Activated CD4-positive, alpha-beta T cell treated with anti-CD3 and anti-CD28 coated beads, Interleukin-2, amount 50 U/mL, for 1 hour (primary cell): Measurements from ENCODE around the gene DNMT3A.

ENCODE experiments used
- DNase-seq: peaks from one replicate; pipeline ENCODE4 v3.0.0-alpha.2; 2020

DNMT3A gene

DNA sequence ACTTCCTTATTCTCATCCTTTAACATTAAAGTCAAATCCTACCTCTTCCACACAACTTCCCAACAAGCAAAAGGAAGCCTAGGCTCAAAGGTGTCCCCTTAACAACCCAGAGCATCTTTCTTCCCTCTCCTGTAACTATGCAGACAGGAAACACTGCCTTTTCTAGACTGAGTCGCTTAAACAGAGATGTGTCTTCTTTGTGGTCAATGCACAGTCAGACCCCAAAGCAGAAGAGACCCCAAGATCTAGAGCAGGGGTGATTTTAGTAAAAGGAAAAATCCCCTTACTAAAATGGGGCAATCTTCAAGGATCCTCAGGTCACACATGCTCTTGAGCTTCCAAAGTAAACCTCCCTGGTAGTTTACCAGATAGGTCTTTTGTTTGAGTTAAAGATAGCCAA, 86.8 kb downstream of the DNMT3A start:
- no peak for DNase-seq

DNA sequence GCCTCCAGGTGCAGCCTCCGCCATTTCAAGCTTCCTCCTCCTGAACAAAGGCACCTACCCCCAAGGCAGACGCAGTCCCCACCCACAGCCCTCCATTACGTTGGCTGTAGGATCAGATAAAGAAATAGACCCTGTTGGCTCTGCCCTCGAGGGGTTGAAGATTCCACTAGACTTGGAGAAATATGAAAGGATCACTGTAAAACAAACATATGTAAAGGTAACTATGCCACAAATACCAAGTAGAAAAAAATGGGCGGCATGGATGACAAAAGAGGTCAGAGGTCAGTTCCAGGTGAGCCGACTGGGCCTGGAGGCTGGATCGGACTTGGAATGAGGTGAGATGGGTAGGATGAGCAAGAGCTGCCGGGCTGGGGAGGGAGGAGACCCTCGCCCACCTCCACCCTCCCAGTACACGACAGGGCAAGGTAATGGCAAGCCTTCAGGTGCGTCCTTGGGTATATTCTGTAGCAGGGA, 88.5 kb downstream of the DNMT3A start:
- DNase-seq, result no peak

DNA sequence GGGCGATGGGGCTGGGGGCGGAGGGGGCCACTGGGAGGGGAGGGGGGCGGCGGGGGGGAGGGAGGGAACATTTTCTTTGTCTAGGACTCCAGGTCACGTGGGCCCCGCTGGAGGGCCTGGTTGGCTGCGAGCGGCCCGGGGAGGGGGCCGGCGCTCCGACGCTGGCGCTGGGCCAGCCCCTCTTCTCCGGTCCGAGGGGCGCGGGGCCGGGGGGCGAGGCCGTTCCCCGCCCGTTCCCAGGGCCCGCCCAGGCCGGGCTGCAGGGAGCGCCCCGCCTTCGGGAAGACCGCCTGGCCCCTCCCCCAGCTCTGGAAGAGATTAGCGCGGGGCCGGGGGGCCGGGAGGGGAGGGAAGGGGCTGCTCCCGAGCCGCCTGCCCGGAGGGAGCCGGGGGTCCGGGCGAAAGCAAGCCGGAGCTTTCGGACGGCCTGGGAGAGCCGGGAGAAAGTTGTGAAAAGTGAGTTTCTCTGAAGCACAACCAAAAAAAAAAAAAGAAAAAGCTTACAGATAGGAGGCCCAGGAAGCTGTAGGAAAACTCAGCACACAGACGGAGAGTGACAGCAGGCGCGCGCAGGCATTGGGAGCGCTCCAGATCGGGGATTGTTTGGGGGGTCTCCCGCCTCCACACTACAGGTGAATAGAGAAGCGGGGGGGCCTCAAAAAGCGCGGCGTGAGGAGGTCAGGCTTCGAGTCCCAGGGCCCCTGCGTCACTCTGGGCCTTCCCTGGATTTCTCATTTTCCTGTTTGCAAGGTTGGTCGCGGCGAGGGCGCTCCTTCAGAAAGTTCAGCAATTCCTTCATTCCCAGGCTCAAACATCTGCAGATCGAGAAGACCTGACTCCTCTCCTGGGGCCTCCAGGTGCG, 89.2 kb downstream of the DNMT3A start:
- peak; percentile 57 for DNase-seq

DNA sequence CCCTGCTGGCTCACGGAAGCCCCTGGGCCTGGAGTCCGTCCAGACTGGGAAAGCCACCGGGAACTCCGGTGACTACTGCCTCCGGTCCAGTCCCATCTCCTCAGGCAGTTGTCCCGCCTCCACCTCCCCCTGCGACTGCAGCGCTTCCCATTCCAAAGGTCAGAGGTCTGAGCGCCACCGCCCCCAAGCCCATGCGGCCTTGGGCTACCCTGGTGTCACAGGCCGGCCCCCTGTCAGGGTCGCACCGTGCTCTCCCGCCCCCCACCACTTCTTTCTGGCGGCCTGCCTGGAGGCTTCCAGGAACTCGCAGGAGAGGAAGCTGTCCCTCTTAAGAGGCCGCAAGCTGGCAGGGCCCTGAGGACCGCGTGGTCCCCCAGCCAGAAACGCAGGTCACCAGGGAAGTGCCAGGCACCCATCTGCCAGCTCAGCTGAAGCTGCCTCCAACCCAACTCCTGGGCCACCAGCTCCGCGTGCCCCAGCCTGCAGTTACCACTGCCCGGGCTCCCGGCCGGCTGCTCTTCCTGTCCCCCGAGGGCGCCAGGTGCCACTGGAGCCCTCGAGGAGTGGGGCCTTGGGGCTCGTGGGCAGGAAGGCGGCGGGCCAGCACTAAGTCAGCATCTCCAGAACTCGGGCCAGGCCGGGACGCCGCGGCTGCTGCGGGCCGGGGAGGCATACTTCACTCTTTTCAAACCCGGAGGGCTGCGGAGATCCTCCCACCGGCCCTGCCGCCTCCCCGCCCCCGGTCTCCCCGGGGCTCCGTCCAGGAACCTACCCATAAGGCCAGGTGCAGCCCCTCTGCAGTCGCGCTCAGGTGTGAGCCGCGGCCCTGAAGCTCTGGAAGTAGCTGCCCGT, 90.1 kb downstream of the DNMT3A start:
- peak; percentile 37 for DNase-seq

DNA sequence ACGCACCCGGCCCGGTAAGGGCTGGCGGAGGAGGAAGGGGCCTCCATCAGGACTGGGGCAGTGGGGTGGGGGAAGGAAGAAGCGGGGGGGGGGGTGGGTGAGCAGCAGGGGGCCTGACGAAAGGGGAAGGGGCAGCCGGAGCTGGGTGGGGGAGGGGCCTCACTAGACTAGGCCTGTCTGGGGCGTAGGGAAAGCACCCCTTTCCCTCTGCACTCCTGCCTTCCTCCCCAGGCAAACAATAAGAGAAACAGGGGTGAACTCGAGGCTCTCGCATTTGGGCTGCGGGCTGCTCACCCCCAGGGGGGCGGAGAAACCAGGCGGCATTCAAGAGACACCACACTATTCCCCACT, 90.7 kb downstream of the DNMT3A start:
- no peak for DNase-seq

DNA sequence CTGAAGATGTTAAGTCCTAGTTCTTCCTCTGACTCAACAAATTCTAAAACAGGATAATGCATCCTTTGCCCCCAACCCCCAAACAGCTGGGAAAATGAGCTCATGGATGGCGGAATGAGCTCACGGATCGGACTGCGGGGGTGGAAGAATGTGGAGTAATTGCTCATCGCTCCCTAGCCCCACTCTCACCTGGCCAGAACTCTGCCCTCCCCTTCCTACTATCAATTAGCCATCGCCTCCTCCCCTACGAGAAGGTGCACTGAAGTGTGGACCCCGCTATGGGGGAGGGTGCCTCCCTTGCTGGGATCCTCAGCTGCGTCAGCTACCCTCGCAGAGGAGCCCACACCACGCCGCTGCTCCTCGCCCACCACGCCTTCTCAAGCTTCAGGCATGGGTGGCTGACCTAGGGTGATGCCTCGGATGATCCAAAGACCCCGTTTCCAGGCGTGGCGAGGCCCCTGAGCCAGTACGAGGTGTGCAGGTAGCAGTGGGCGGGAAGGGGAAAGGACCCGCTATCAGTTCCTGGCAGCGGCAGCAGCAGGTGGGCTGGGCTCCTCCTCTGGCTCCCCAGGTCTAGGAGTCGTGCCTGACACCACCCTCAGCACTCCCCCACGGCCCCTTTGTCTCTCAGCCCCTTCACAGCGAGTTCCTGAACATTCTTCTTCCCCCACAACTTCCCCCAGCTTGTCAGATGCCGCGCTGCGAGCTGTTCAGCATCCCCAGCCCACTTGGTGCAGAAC, 91.2 kb downstream of the DNMT3A start:
- no peak for DNase-seq

DNA sequence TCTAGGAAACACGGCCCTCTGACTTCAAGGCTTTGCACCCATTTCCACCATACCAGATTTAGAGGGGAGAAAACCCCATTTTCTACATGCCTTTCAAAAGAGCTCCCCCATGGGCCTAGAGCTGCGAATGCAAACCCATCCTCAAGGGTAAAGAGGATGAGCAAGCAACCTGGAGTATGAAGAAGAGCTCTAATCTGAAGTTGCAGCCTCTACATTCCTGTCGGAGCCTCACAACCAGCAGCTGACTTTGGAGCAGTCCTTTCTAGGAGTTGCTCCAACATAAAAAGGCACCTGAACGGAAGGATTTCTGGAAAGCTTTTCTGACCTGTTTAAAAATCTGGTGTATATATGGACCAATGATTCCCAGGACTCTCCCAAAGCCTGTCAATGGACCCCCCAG, 91.9 kb downstream of the DNMT3A start:
- no peak for DNase-seq

DNA sequence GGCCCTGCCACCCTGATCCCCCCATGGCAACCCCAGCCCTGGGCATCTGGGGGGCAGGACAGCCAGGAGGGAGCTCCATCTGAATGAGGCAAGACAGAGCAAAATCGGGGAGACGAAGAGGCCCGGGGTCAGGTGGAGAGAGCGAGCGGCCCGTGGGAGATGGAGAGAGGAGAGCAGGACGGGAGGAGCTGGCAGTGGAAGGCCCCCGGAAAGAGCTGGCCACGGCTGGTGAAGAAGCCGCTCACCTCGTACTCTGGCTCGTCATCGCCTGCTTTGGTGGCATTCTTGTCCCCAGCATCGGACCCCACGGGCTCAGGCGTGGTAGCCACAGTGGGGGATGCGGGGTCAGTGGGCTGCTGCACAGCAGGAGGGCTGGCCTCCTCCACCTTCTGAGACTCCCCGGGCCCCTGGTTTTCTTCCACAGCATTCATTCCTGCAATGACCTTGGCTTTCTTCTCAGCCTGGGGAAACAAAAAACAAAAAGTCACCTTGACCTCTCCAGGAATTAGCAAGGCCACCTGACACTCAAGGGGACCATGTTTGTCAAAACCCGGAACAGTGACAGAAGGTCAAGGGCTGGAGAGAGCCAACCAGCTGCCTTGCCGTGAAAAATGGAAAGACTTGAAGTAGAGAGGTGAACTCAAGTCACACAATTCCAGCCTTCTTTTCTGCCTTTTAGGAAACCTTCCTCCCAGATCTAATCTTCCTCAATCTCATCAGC, 93.8 kb downstream of the DNMT3A start:
- no peak for DNase-seq

DNA sequence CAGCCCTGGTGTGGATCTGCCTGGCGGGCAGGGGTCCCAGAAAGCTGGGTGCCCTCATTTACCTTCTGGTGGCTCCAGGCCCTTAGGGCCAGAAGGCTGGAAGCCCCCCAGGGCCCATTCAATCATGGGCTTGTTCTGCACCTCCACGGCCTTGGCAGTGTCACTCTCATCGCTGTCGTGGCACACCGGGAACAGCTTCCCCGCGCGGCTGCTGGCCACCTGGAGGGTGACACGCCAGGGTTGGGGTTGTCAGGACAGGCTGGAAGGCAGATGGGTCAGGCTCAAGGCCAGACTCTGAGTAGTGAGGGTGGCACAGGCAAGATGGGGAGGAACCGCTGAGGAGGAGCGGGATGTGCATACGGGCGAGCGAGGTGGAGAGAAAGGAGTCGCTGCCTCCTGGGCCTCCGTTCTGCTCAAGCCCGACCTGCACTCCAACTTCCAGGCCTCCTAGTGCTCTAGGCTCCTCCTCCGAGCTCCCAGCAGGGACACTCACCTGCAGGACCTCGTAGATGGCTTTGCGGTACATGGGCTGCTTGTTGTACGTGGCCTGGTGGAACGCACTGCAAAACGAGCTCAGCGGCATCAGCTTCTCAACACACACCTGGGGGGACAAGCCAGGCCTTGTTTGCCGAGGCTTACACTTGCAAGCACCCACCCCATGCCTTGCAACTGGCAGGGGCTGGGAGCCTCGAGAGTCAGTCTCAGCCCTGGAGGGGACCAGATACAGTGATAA, 95.0 kb downstream of the DNMT3A start:
- no peak for DNase-seq

DNA sequence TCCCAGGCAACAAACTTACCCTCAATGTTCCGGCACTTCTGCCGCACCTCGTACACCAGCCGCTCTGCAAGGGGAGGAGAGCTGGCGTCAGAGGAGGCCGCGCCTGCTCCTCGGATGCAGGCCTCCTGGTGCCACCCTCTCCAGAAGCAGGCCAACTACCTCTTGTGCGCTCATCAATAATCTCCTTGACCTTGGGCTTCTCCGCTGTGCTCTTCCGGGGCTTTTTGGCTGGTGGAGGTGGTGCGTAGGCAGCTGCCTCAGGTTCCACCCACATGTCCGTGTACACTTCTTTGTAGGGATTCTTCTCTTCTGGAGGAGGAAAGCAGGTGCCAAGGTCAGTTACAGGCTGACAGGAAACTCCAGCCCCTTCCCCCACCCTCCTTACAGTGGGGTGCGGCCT, 95.7 kb downstream of the DNMT3A start:
- DNase-seq, result no peak

DNA sequence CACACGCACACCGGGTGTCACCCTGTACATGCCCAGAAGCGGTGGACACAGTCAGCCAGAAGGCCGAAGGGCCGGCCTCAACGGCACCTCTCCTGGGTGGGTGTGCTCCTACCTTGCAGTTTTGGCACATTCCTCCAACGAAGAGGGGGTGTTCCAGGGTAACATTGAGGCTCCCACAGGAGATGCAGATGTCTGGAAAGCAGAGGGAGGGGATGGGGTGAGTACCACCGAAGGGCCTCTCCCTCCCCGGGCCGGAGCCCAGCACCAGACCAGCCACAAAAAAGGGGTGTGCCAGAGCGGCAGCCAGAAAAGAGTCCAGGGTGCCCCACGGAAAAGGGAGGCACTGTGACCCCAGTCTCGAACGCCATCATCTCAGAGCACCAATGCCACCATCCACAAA, 96.6 kb downstream of the DNMT3A start:
- DNase-seq, result no peak

DNA sequence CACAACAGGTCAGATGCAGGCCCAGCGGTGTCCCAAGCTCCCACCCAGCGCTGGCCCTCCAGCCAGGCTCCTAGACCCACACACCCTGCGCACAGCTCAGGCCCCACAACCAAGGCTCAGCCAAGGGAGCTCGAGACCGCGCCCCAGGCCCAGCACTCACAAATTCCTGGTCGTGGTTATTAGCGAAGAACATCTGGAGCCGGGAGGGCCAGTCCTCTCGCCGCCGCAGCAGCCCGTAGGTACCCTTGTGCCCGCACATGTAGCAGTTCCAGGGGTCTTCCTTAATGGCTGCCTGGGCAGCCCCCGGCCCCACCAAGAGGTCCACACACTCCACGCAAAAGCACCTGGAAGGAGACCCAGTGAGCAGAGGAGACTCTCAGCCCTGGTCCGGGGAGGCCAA, 97.7 kb downstream of the DNMT3A start:
- no peak for DNase-seq

DNA sequence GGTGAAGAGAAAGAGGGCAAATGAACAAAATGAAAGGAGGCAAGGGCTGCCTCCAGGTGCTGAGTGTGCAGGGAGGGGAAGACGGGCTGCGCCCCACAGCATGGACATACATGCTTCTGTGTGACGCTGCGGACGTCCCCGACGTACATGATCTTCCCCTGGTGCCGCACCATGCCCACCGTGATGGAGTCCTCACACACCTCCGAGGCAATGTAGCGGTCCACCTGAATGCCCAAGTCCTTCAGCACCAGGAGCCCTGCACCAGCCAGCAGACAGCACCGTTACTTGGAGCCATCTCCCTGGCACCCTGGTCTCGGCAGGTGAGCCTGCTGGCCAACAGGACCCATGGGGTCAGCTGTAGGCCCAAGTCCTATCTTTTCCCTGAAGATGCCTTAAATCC, 100.3 kb downstream of the DNMT3A start:
- no peak for DNase-seq

DNA sequence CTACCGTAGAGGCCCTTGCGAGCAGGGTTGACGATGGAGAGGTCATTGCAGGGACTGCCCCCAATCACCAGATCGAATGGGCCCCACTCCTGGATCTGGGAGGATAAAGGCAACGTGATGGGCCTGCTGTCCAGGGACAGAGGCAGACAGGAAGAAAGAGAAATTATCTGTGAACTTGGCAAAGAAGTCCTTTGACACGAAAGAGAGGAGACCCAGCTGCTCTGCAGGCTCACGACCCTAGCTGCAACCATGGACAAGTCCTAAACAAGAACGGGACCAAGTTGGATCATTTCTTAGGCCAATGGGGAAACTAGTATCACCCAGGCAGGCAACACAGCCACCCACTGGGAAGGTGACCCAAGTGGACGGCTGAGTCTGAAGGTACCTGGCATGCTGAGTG, 101.1 kb downstream of the DNMT3A start:
- no peak for DNase-seq

DNA sequence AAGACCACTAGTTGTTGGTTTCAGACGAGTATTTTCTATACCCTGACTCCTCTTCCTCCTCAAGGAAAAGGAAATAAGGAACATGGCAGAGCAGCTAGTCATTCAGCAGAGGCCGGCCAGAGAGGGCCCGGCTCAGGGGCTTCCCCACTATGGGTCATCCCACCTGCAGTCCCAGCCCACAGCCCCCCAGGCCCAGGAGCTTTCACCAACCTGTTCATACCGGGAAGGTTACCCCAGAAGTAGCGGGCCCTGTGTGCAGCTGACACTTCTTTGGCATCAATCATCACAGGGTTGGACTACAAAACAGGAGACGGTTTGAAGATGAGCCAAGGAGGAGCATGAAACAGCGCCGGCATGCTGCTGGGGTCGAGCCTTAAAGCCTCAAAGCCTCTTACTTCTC, 102.8 kb downstream of the DNMT3A start:
- no peak for DNase-seq

DNA sequence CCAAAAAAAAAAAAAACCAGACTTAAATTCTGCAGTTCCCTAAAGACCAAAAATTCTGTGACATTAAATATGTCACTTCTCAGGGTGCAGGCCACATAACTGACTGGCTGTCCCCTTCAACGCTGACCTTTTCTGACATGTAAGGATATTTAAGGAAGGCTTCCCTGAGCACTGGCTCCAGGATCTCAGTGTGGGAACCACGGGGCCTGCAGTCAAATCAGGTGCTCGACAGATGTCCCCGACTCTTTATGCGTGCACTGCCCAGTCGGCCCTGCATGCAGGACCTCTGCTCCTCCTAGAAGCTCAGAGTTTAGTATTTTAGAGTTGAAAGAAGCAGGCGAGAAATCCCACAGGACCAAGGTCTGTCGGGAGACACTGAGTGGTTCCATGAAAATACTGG, 104.0 kb downstream of the DNMT3A start:
- DNase-seq, result no peak

DNA sequence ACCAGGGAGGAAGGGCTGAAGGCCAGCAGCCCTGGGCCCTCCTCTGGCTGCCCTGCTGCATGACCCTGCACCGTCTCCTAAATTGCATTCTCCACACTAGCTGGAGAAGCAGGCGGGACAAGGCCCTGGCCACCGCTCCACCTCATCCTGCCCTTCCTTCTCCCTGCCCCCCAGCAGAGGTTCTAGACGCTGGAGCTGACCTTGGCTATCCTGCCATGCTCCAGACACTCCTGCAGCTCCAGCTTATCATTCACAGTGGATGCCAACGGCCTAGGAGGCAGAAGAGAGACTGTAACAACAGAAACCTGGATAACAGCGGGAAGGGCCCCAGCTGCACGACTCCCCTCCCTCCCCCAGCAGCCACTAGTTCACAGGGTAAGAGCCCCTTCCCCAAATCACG, 105.0 kb downstream of the DNMT3A start:
- no peak for DNase-seq

DNA sequence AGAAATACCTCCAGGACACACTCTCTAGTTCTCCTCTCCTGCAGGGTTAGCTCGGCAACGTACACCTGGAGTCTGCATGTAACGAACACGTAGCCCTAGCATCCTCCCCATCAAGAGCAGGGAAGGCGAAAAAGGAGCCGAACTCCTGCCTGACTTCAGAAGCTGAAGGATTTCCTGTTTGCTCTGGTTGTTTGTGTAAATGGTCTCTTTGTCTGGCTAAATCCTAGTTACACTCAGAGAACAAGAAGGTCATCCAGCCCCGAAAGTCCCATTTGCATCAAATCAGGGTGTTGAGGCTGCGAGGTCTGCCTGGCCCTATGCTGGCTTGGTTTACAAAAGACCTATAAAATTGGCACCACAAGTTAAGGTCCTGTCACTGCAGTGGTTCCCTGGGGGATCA, 107.0 kb downstream of the DNMT3A start:
- no peak for DNase-seq

DNA sequence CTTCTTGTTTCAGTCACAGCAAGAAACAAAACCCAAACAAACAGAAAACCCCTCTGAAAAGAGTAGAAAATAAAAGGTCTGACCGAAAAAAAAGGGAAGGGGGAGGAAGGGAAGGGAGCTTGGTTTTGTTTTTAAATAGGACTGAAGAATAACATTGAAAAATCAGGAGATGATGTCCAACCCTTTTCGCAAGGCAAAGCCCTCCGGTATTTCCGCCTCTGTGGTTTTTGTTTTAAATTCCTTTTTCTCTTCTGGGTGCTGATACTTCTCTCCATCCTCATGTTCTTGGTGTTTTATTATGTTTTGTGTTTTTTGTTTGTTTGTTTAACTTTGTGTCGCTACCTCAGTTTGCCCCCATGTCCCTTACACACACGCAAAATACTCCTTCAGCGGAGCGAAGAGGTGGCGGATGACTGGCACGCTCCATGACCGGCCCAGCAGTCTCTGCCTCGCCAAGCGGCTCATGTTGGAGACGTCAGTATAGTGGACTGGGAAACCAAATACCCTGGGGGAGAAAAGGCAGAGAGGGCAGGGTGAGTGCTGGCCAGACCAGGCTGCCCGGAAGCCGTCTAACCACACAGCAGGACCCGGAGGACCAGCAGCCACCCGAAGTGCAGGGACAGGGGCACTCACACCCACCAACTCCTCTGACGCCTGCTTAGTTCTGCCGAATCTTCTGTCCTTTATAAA, 107.7 kb downstream of the DNMT3A start:
- DNase-seq, result no peak

DNA sequence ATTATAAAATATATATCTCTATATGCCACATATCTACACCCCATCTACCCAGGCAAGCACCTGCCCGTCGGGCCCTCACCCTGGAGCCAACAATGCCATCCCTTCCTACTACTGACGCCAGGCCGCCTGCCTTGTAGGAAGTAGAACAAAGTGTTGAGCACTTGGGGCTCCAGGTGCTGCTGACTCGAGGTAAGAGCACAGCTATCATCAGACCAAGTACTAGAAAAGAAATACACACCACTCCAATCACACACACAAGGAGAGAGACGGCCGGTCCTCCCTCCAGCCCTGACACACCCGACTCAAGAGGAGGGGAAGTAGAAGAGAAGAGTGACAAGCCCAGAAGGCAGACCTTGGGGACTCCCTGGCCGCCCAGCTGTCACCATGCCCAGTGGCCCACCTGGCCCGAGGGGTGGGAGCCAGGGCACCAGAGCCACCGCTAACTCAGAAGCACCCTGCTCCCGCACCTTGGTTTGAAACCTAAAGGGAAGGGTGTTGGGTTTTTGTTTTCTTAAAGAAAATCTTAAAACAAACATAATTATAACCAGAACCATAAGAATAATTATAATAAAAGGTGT, 109.4 kb downstream of the DNMT3A start:
- DNase-seq, result no peak

DNA sequence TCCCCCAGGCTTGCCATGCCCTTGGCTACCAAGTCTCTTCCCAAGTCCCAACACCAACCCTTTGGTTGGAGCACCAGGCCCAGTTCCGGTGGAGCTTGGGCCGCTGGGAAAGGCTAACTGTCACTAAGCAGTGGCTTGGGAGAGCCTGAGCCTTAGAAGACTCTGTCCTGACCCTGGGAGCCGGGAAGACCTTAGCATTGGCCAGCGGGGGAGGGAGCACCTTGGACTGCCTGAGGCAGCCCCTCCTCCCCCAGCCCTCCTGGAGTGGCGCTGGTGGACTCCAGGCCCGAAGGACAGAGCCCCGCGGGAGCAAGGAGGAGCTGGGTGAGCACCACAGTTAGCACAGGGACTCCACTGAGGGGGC, 110.8 kb downstream of the DNMT3A start:
- no peak for DNase-seq
